HCT116 (cell line): ENCODE results near the gene FFAR3. TPM values are rescaled to one million over a fixed set of nuclear protein-coding genes. Genes with fewer than 3 reads are reported as not detected.

Experiments used
- ATAC-seq: fragments of 200-7000 bp; cut with Tn5 transposase; 2 replicates; pipeline ENCODE4 v1.9.1; 2020; ENCODE audit warnings: mild to moderate bottlenecking, moderate library complexity
- BruUV-seq: library from RNA; stranded (reverse); fragments of 400-500 nt; replicated peaks from 2 replicates; lab custom pipeline; 2021; lab: Mats Ljungman, UMichigan
- CTCF ChIA-PET: fragments of 300-600 bp; sonication (Branson Sonifier 250); formaldehyde crosslinking; loops from one replicate; lab custom pipeline; 2021; ENCODE audit warnings: antibody characterized with exemption; lab: Charles Lee
- POLR2A ChIA-PET: fragments of 300-600, 350-600 bp; sonication (Branson Sonifier 250); formaldehyde crosslinking; loops from one replicate; lab custom pipeline; 2021; ENCODE audit warnings: antibody characterized with exemption; lab: Charles Lee
- RAD21 ChIA-PET, 2 experiments: fragments of 300-600 bp; sonication (Branson Sonifier 250); formaldehyde crosslinking; loops; one replicate each; lab custom pipeline; 2023; ENCODE audit warnings: low total read pairs in 2 of 2; ENCODE audit not compliant: uncharacterized antibody in 2 of 2, unreplicated experiment in 2 of 2, low non-redundant PET in 1 of 2; lab: Charles Lee
- DNase-seq: peaks from one replicate; pipeline ENCODE4 v3.0.0-alpha.2; 2010; ENCODE audit warnings: low read depth, low spot score
- H2AFZ ChIP-seq: fragments of 200-600 bp; shearing (Covaris generic), sonication (generic); 2 replicates; pipeline ENCODE4 v1.6.1; 2017; ENCODE audit warnings: low read depth, mixed run types, mixed read lengths, antibody characterized with exemption, low read length; ENCODE audit not compliant: poor library complexity, severe bottlenecking
- H3K27ac ChIP-seq: 2 replicates; pipeline ENCODE4 v1.5.1; 2012; ENCODE audit warnings: low read depth, low read length
- H3K27me3 ChIP-seq: fragments of 200-600 bp; sonication (generic); 2 replicates; pipeline ENCODE4 v1.6.1; 2016; ENCODE audit warnings: mixed run types, low read length, mixed read lengths; ENCODE audit not compliant: insufficient read depth
- H3K36me3 ChIP-seq, 2 experiments: fragments of 200-500 bp in 1 of 2; fragments of 200-600 bp in 1 of 2; sonication (Bioruptor generic) in 1 of 2; sonication (generic) in 1 of 2; 2 replicates each; pipeline versions ENCODE4 v1.5.1 to v1.6.1; 2014 to 2016; ENCODE audit warnings: low read length in 2 of 2, inconsistent platforms in 1 of 2, mixed read lengths in 1 of 2, mixed run types in 1 of 2; ENCODE audit not compliant: insufficient read depth in 2 of 2, control insufficient read depth in 1 of 2
- H3K4me1 ChIP-seq, 2 experiments: fragments of 200-600 bp in 1 of 2; sonication (generic) in 1 of 2; 2 replicates each; pipeline versions ENCODE4 v1.5.1 to v1.6.1; 2012 to 2017; ENCODE audit warnings: low read length in 2 of 2, inconsistent platforms in 1 of 2, mild to moderate bottlenecking in 1 of 2, mixed read lengths in 1 of 2, mixed run types in 1 of 2, moderate library complexity in 1 of 2; ENCODE audit not compliant: insufficient read depth in 2 of 2, control insufficient read depth in 1 of 2
- H3K4me2 ChIP-seq: fragments of 200-600 bp; sonication (generic); 2 replicates; pipeline ENCODE4 v1.6.1; 2017; ENCODE audit warnings: mixed run types, low read length, mixed read lengths
- H3K4me3 ChIP-seq, 2 experiments: fragments of 200-600 bp in 1 of 2; sonication (generic) in 1 of 2; replicated peaks in 1 of 2; 2 replicates each; pipeline ENCODE4 v1.5.1; 2011 to 2016; ENCODE audit warnings: low read length in 2 of 2, control low read depth in 1 of 2, low read depth in 1 of 2, mild to moderate bottlenecking in 1 of 2, mixed read lengths in 1 of 2, mixed run types in 1 of 2
- H3K79me2 ChIP-seq: fragments of 200-600 bp; sonication (generic); 2 replicates; pipeline ENCODE4 v1.6.1; 2017; ENCODE audit warnings: mild to moderate bottlenecking, mixed run types, low read length, moderate library complexity, mixed read lengths; ENCODE audit not compliant: insufficient read depth
- H3K9ac ChIP-seq: fragments of 200-600 bp; sonication (generic); 2 replicates; pipeline ENCODE4 v1.6.1; 2016; ENCODE audit warnings: low read length, mixed read lengths
- H3K9me2 ChIP-seq: fragments of 200-600 bp; sonication (generic), shearing (Covaris generic); 2 replicates; pipeline ENCODE4 v1.6.1; 2017; ENCODE audit warnings: mixed run types, mild to moderate bottlenecking, moderate library complexity; ENCODE audit not compliant: insufficient read depth
- H3K9me3 ChIP-seq, 2 experiments: fragments of 200-500 bp in 1 of 2; fragments of 200-600 bp in 1 of 2; sonication (Bioruptor generic) in 1 of 2; sonication (generic) in 1 of 2; 2 replicates each; pipeline ENCODE4 v1.6.1; 2014 to 2017; ENCODE audit warnings: low read length in 2 of 2, mixed read lengths in 2 of 2, inconsistent platforms in 1 of 2, low read depth in 1 of 2, mild to moderate bottlenecking in 1 of 2, mixed run types in 1 of 2, moderate library complexity in 1 of 2; ENCODE audit not compliant: control insufficient read depth in 1 of 2, insufficient read depth in 1 of 2
- H4K20me1 ChIP-seq: fragments of 200-600 bp; sonication (generic), shearing (Covaris generic); 2 replicates; pipeline ENCODE4 v1.6.1; 2017; ENCODE audit warnings: mixed run types, mild to moderate bottlenecking, moderate library complexity; ENCODE audit not compliant: insufficient read depth
- CBX3 ChIP-seq: IDR thresholded peaks from 2 replicates; pipeline ENCODE4 v1.6.1; 2012; ENCODE audit warnings: low read depth
- CEBPB ChIP-seq: IDR thresholded peaks from 2 replicates; pipeline ENCODE4 v1.6.1; 2012; ENCODE audit warnings: low read depth
- CTCF ChIP-seq, 3 experiments: fragments of 200-600 bp in 1 of 3; sonication (generic) in 1 of 3; IDR thresholded peaks in 2 of 3; conservative IDR thresholded peaks in 1 of 3; 2 replicates each; pipeline ENCODE4 v1.5.1; 2012 to 2017; ENCODE audit warnings: low read depth in 2 of 3, low read length in 2 of 3, antibody characterized with exemption in 1 of 3, borderline replicate concordance in 1 of 3, control low read depth in 1 of 3, mild to moderate bottlenecking in 1 of 3, mixed read lengths in 1 of 3, mixed run types in 1 of 3, moderate library complexity in 1 of 3; ENCODE audit not compliant: insufficient read depth in 1 of 3
- EGR1 ChIP-seq: IDR thresholded peaks from 2 replicates; pipeline ENCODE4 v1.6.1; 2012; ENCODE audit warnings: low read depth
- ELF1 ChIP-seq: IDR thresholded peaks from 2 replicates; pipeline ENCODE4 v1.6.1; 2012; ENCODE audit warnings: low read depth, borderline replicate concordance
- EZH2 ChIP-seq: fragments of 200-600 bp; sonication (generic); IDR thresholded peaks from 2 replicates; pipeline ENCODE4 v1.6.1; 2017; ENCODE audit warnings: antibody characterized with exemption, mixed run types
- MAX ChIP-seq: IDR thresholded peaks from 2 replicates; pipeline ENCODE4 v1.6.1; 2012
- POLR2A ChIP-seq: IDR thresholded peaks from 2 replicates; pipeline ENCODE4 v1.7.0; 2011; ENCODE audit warnings: borderline replicate concordance; ENCODE audit not compliant: insufficient read depth, insufficient read length; ENCODE audit errors: extremely low read depth
- REST ChIP-seq: IDR thresholded peaks from 2 replicates; pipeline ENCODE4 v1.6.1; 2012; ENCODE audit warnings: low read depth
- TCF7L2 ChIP-seq: IDR thresholded peaks from 2 replicates; pipeline ENCODE4 v1.7.0; 2011; ENCODE audit warnings: borderline replicate concordance, inconsistent platforms; ENCODE audit not compliant: insufficient read depth, insufficient read length; ENCODE audit errors: extremely low read depth
- YY1 ChIP-seq: IDR thresholded peaks from 2 replicates; pipeline ENCODE4 v1.6.1; 2011; ENCODE audit warnings: low read length, low read depth, moderate library complexity, mild to moderate bottlenecking; ENCODE audit not compliant: insufficient replicate concordance; ENCODE audit errors: extremely low read depth
- intact Hi-C: fragments of 100-400 bp; cut with micrococcal nuclease; formaldehyde crosslinking; loops from 2 replicates; pipeline ENCODE4 v1.10.0; 2022
- total RNA-seq: library from RNA; stranded (reverse); gene quantifications from one replicate; pipeline ENCODE4 v1.2.1, GENCODE V29; 2021; ENCODE audit not compliant: unreplicated experiment

The FFAR3 gene
- total RNA-seq, 1 experiment from 2014 or later: not detected

- no peak for TF ChIP-seq YY1
- peaks cover 23 to 48% of the 10 kb centered on the region in 2 experiments for H3K4me1 ChIP-seq
- no peak for ATAC-seq
- CTCF ChIA-PET: no interaction called here
- no peak for DNase-seq
- no peaks in the 10 kb centered on the region for H3K36me3 ChIP-seq
- H3K79me2 ChIP-seq: no peaks in the 10 kb centered on the region
- RAD21 ChIA-PET: no interaction called here
- no TSS peak for BruUV-seq
- H3K9me2 ChIP-seq: no peaks in the 10 kb centered on the region
- no peaks in the 10 kb centered on the region for H4K20me1 ChIP-seq
- H3K9me3 ChIP-seq: no peaks in the 10 kb centered on the region
- intact Hi-C loops: no loop called here
- peak overlapping the region; percentile 1; the same call in 1 of the 2 replicates for H3K9ac ChIP-seq
- H3K4me3 ChIP-seq: no peak overlapping the region
- H3K4me2 ChIP-seq: no peak overlapping the region
- POLR2A ChIA-PET: no interaction called here
- no peaks in the 10 kb centered on the region for H3K27me3 ChIP-seq
- H3K27ac ChIP-seq: no peak overlapping the region
- no peak overlapping the region for H2AFZ ChIP-seq
Measured at GRCh38 chr19:35317464-35318043, 40.7 kb upstream of the FFAR3 start.

GRCh38 chr19:35318679-35319448, 39.4 kb upstream of the FFAR3 start:
- ChIA-PET POLR2A (interaction anchor here (0.6 to 1.2 kb wide), 3 partner anchors 9 to 30 kb away, joined by 3 read pairs; no protein-coding TSS in a partner anchor), CTCF (interaction anchor here (1.5 kb wide), 1 partner anchor 9 kb away, joined by 8 read pairs; no protein-coding TSS in a partner anchor), RAD21 (no interaction called here)
- Histone ChIP-seq H3K36me3 (no peaks in the 10 kb centered on the region), H3K27ac (peak overlapping the region; percentile 48), H3K9ac (peak overlapping the region; percentile 60), H3K4me1 (peaks cover 18 to 40% of the 10 kb centered on the region in 2 experiments), H3K27me3 (no peaks in the 10 kb centered on the region), H3K4me3 (peak overlapping the region; percentile 27 to 45), H3K79me2 (no peaks in the 10 kb centered on the region), H3K9me3 (no peaks in the 10 kb centered on the region), H3K9me2 (no peaks in the 10 kb centered on the region), H2AFZ (peak overlapping the region; percentile 67), H3K4me2 (peak overlapping the region; percentile 74), H4K20me1 (no peaks in the 10 kb centered on the region)
- TSS peak; percentile 88 for BruUV-seq
- intact Hi-C loops: no loop called here
- DNase-seq (peak; percentile 93), ATAC-seq (peak; percentile 95)
- peak; percentile 99 for TF ChIP-seq MAX
- TF ChIP-seq CEBPB: no peak; the same call in 1 of the 2 replicates
- peak; percentile 53 for TF ChIP-seq TCF7L2
- TF ChIP-seq EZH2: no peak
- TF ChIP-seq CTCF (IDR thresholded peaks at IDR 0.05 in 2 of 3, conservative IDR thresholded peaks at IDR 0.05 in 1 of 3; ENCODE audit: borderline replicate concordance in 1 of 3, insufficient read depth in 1 of 3, low read depth in 2 of 3, low read length in 2 of 3): no peak
- no peak for TF ChIP-seq REST
- TF ChIP-seq POLR2A: no peak
- no peak for TF ChIP-seq ELF1
- TF ChIP-seq YY1: peak; percentile 43
- peak; percentile 98 for TF ChIP-seq CBX3
- TF ChIP-seq EGR1: peak; percentile 72
